ENCODE measurements around the gene MBOAT1. TPM values are rescaled to one million over a fixed set of nuclear protein-coding genes. Genes with fewer than 3 reads are reported as not detected.

The MBOAT1 gene
- total and polyA plus RNA-seq, 8 donors: 2.4 to 47.2 (median 12.2) TPM

- no peak for TF ChIP-seq POLR2A (IDR thresholded peaks at IDR 0.05)
- TF ChIP-seq EP300 (IDR thresholded peaks at IDR 0.05): no peak
- no peak for TF ChIP-seq CTCF (IDR thresholded peaks at IDR 0.05)
- TF ChIP-seq POLR2AphosphoS5 (IDR thresholded peaks at IDR 0.05): no peak
- no peak overlapping the region for H3K27ac ChIP-seq
- H3K4me3 ChIP-seq: no peak overlapping the region
- WGBS, 5 donors: 80 to 88% (median 82%) methylated on average over 6 of the region's 6 CpGs
- no peak for DNase-seq
- H3K9me3 ChIP-seq: no peaks in the 10 kb centered on the region
- H3K27me3 ChIP-seq: no peaks in the 10 kb centered on the region
- no peaks in the 10 kb centered on the region for H3K4me1 ChIP-seq
- H3K36me3 ChIP-seq: peaks cover 6 to 97% (median 81%) of the 10 kb centered on the region in 4 donors
- intact Hi-C loops (cut with DNase I; ENCODE audit: low total_unique reads): no loop called here
Measured at GRCh38 chr6:20119485-20119884, 92.8 kb downstream of the MBOAT1 start.

- intact Hi-C loops (cut with DNase I; ENCODE audit: low total_unique reads): no loop called here
- peaks cover 2 to 97% (median 81%) of the 10 kb centered on the region in 4 donors for H3K36me3 ChIP-seq
Measured at GRCh38 chr6:20118892-20119291, 93.4 kb downstream of the MBOAT1 start.

GRCh38 chr6:20117474-20117873 is 94.8 kb downstream of the MBOAT1 start:
- H3K27ac ChIP-seq: no peak overlapping the region
- H3K9me3 ChIP-seq: no peaks in the 10 kb centered on the region
- H3K4me1 ChIP-seq: no peaks in the 10 kb centered on the region
- 61 to 82% (median 65%) methylated on average over 3 of the region's 3 CpGs for WGBS, 5 donors
- no peak overlapping the region for H3K4me3 ChIP-seq
- TF ChIP-seq POLR2A (IDR thresholded peaks at IDR 0.05) (no peak), EP300 (IDR thresholded peaks at IDR 0.05) (no peak), CTCF (IDR thresholded peaks at IDR 0.05) (no peak), POLR2AphosphoS5 (IDR thresholded peaks at IDR 0.05) (no peak)
- intact Hi-C loops (cut with DNase I; ENCODE audit: low total_unique reads): no loop called here
- no peak for DNase-seq
- no peaks in the 10 kb centered on the region for H3K27me3 ChIP-seq
- H3K36me3 ChIP-seq: peaks cover 9 to 97% (median 87%) of the 10 kb centered on the region in 4 donors

More at GRCh38 chr6:20118892-20119291, 93.4 kb downstream of the MBOAT1 start:
- Histone ChIP-seq H3K27me3 (no peaks in the 10 kb centered on the region), H3K9me3 (no peaks in the 10 kb centered on the region), H3K4me3 (no peak overlapping the region), H3K4me1 (no peaks in the 10 kb centered on the region), H3K27ac (no peak overlapping the region)
- WGBS, 5 donors: 79 to 89% (median 82%) methylated on average over 4 of the region's 4 CpGs
- DNase-seq: no peak
- TF ChIP-seq POLR2A (IDR thresholded peaks at IDR 0.05) (no peak), EP300 (IDR thresholded peaks at IDR 0.05) (no peak), POLR2AphosphoS5 (IDR thresholded peaks at IDR 0.05) (no peak), CTCF (IDR thresholded peaks at IDR 0.05) (no peak)

- no peaks in the 10 kb centered on the region for H3K4me1 ChIP-seq
- 88 to 92% (median 90%) methylated on average over 7 of the region's 7 CpGs for WGBS, 5 donors
Measured at GRCh38 chr6:20116792-20117191, 95.5 kb downstream of the MBOAT1 start.

More at GRCh38 chr6:20116792-20117191, 95.5 kb downstream of the MBOAT1 start:
- peaks cover 11 to 97% (median 86%) of the 10 kb centered on the region in 4 donors for H3K36me3 ChIP-seq
- intact Hi-C loops (cut with DNase I; ENCODE audit: low total_unique reads): no loop called here
- TF ChIP-seq CTCF (IDR thresholded peaks at IDR 0.05) (no peak), EP300 (IDR thresholded peaks at IDR 0.05) (no peak), POLR2AphosphoS5 (IDR thresholded peaks at IDR 0.05) (no peak), POLR2A (IDR thresholded peaks at IDR 0.05) (no peak)
- no peaks in the 10 kb centered on the region for H3K9me3 ChIP-seq
- DNase-seq: no peak
- no peak overlapping the region for H3K27ac ChIP-seq
- no peaks in the 10 kb centered on the region for H3K27me3 ChIP-seq
- H3K4me3 ChIP-seq: no peak overlapping the region

Data from stomach (tissue), 9 donors.